ENCODE data around the gene MAST4.

DNA sequence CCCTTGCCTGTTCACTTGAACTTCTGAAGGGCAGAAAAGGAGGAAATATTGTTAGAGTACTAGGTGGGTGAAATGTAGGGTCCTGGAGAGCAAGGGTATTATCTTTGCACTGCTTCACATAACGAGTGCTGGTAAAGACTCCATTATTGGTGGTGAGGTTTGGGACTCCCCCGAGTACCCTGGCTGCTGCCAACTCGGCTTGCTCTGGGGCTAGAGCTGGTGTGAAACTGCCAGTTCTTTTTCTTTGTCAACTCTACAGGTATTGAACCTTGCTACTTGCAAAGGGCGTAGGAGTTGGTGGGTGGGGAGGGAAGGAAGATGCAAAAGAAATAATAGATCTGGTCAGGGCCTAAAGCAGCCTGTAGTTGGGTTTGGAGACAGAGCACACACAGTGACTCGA lies 16.0 kb downstream of the MAST4 start:
- TF ChIP-seq EP300 (IDR thresholded peaks at IDR 0.05): no peak
- TF ChIP-seq, protein P1, sequence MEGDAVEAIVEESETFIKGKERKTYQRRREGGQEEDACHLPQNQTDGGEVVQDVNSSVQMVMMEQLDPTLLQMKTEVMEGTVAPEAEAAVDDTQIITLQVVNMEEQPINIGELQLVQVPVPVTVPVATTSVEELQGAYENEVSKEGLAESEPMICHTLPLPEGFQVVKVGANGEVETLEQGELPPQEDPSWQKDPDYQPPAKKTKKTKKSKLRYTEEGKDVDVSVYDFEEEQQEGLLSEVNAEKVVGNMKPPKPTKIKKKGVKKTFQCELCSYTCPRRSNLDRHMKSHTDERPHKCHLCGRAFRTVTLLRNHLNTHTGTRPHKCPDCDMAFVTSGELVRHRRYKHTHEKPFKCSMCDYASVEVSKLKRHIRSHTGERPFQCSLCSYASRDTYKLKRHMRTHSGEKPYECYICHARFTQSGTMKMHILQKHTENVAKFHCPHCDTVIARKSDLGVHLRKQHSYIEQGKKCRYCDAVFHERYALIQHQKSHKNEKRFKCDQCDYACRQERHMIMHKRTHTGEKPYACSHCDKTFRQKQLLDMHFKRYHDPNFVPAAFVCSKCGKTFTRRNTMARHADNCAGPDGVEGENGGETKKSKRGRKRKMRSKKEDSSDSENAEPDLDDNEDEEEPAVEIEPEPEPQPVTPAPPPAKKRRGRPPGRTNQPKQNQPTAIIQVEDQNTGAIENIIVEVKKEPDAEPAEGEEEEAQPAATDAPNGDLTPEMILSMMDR (IDR thresholded peaks at IDR 0.05): no peak
- no peak for TF ChIP-seq POLR2A (IDR thresholded peaks at IDR 0.05)
- TF ChIP-seq POLR2AphosphoS5 (IDR thresholded peaks at IDR 0.05): no peak

Measured in gastroesophageal sphincter (tissue), 3 donors.